Kidney (tissue), 14 donors: Measurements from ENCODE around the gene SYNE1. TPM values are rescaled to one million over a fixed set of nuclear protein-coding genes. Genes with fewer than 3 reads are reported as not detected.
"Not testable (repeated sequence)": the region's sequence is repeated elsewhere in the genome, so short reads cannot be mapped to it uniquely, and the experiment has no call there.

ENCODE experiments used
- DNase-seq, 5 donors: peaks; one replicate each; pipeline ENCODE4 v3.0.0-alpha.2; 2013 to 2020
- FAIRE-seq: peaks from 2 replicates; lab custom pipeline; 2012; peaks lifted over from hg19 to GRCh38; lab: Jason Lieb, UNC
- H3K27ac ChIP-seq, 2 donors: one replicate each; pipeline ENCODE4 v1.7.0; 2013; ENCODE audit warnings: low read depth in 2 of 2, low read length in 2 of 2, inconsistent platforms in 1 of 2
- H3K27me3 ChIP-seq: one replicate; pipeline ENCODE4 v1.7.1; 2013; ENCODE audit warnings: low read length, inconsistent platforms; ENCODE audit not compliant: control insufficient read depth, insufficient read depth
- H3K36me3 ChIP-seq, 3 donors: one replicate each; pipeline versions ENCODE4 v1.7.0 to v1.7.1; 2013; ENCODE audit warnings: low read length in 3 of 3, control low read depth in 1 of 3, inconsistent platforms in 1 of 3; ENCODE audit not compliant: insufficient read depth in 3 of 3, control insufficient read depth in 2 of 3
- H3K4me1 ChIP-seq, 3 donors: one replicate each; pipeline versions ENCODE4 v1.7.0 to v1.7.1; 2013; ENCODE audit warnings: low read length in 3 of 3, inconsistent platforms in 1 of 3, low read depth in 1 of 3; ENCODE audit not compliant: control insufficient read depth in 2 of 3, insufficient read depth in 2 of 3
- H3K4me3 ChIP-seq, 3 donors: one replicate each; pipeline versions ENCODE4 v1.7.0 to v1.8.1; 2013; ENCODE audit warnings: low read length in 3 of 3, control low read depth in 1 of 3, inconsistent platforms in 1 of 3
- H3K9ac ChIP-seq, 3 donors: one replicate each; pipeline versions ENCODE4 v1.7.0 to v1.7.1; 2013; ENCODE audit warnings: low read length in 3 of 3, control low read depth in 1 of 3, inconsistent platforms in 1 of 3
- H3K9me3 ChIP-seq, 3 donors: one replicate each; pipeline versions ENCODE4 v1.7.0 to v1.7.1; 2013; ENCODE audit warnings: low read length in 3 of 3, control low read depth in 1 of 3, inconsistent platforms in 1 of 3; ENCODE audit not compliant: control insufficient read depth in 2 of 3, insufficient read depth in 1 of 3
- CTCF ChIP-seq: IDR thresholded peaks from 3 replicates; pipeline ENCODE4 v1.5.1; 2012; ENCODE audit warnings: mild to moderate bottlenecking, moderate library complexity, borderline replicate concordance; ENCODE audit not compliant: insufficient read depth; ENCODE audit errors: extremely low read depth
- intact Hi-C: fragments of 100-400 bp; cut with DNase I; formaldehyde crosslinking; loops from one replicate; pipeline ENCODE4 v1.11.1; 2022
- polyA plus RNA-seq: library from polyadenylated mRNA; stranded (reverse); fragments of 350-450 nt; fragmentation: Illumina TruSeq; extraction: RNeasy Lipid Tissue Mini Kit (QIAGEN cat#74804); gene quantifications from one replicate; pipeline ENCODE4 v1.2.3, GENCODE V29; 2014; ENCODE audit warnings: low read depth, low replicate concordance; ENCODE audit not compliant: insufficient read depth
- total RNA-seq: library from RNA; stranded (reverse); fragmentation: NEBNext Ultra II Directional; extraction: Animal tissue kit (Norgen Biotek cat#: 25700); gene quantifications from one replicate; pipeline ENCODE4 v1.2.1, GENCODE V29; 2021
- donor health status: control.
- donor health status: control.
- donor health status: control.
- donor health status: control.
- donor health status: control.
- donor health status: DM: yes; HTN: yes; CAD: no.
- donor health status: Normal renal cell carcinoma (clear cell type).

SYNE1 gene
- total and polyA plus RNA-seq, 2 donors from 2014 or later, result 47.8 to 216 TPM

- no peaks in the 10 kb centered on the region for H3K9me3 ChIP-seq
- H3K4me3 ChIP-seq, result no peak overlapping the region
- intact Hi-C loops, result no loop called here
- no peaks in the 10 kb centered on the region for H3K4me1 ChIP-seq
- no peak for FAIRE-seq
- no peak for TF ChIP-seq CTCF
- no peak overlapping the region for H3K9ac ChIP-seq
- DNase-seq, result no peak
- H3K27ac ChIP-seq, result no peak overlapping the region
- no peaks in the 10 kb centered on the region for H3K27me3 ChIP-seq
- H3K36me3 ChIP-seq, result no peaks in the 10 kb centered on the region
Measured at GRCh38 chr6:152529369-152529768, 107.8 kb downstream of the SYNE1 start.

GRCh38 chr6:152514120-152514519, 123.0 kb downstream of the SYNE1 start:
- H3K9ac ChIP-seq, intact Hi-C loops, FAIRE-seq: not testable (repeated sequence)

GRCh38 chr6:152509916-152510315, 127.2 kb downstream of the SYNE1 start:
- no peak for TF ChIP-seq CTCF
- Histone ChIP-seq H3K27me3 (no peaks in the 10 kb centered on the region), H3K4me1 (no peaks in the 10 kb centered on the region), H3K36me3 (no peaks in the 10 kb centered on the region), H3K4me3 (no peak overlapping the region), H3K27ac (no peak overlapping the region), H3K9ac (no peak overlapping the region), H3K9me3 (no peaks in the 10 kb centered on the region)
- DNase-seq, result no peak
- no peak for FAIRE-seq
- intact Hi-C loops, result no loop called here

More at GRCh38 chr6:152514120-152514519, 123.0 kb downstream of the SYNE1 start:
- not testable (repeated sequence) for H3K27me3 ChIP-seq, H3K9me3 ChIP-seq, H3K4me1 ChIP-seq, DNase-seq, H3K27ac ChIP-seq, H3K36me3 ChIP-seq, H3K4me3 ChIP-seq

DNA sequence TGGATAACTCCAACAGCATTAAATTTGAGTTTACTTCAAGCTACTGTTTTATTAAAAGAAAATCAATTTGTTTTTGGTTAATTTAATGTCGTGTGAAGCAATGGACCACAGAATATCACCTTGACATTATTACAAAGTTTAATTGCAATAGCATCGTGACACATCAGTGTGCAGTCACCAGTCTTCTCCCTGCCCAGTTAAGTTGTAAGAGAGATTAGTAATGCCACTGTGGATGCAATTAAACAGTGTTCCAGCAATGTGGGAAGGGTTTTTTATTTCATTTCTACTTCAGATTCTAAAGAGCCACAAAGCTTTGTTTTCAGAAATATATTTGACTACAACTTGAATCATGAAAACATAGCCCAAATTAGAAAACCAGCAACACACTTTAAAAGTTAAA, 128.7 kb downstream of the SYNE1 start:
- no peaks in the 10 kb centered on the region for H3K4me1 ChIP-seq
- intact Hi-C loops, result no loop called here
- DNase-seq, result no peak
- TF ChIP-seq CTCF, result no peak
- no peak overlapping the region for H3K9ac ChIP-seq
- H3K36me3 ChIP-seq, result no peaks in the 10 kb centered on the region
- H3K9me3 ChIP-seq, result no peaks in the 10 kb centered on the region
- H3K27ac ChIP-seq, result no peak overlapping the region
- no peaks in the 10 kb centered on the region for H3K27me3 ChIP-seq
- H3K4me3 ChIP-seq, result no peak overlapping the region
- FAIRE-seq, result no peak
